Mucosa of descending colon (tissue), 3 donors: ENCODE measurements around the gene SPEG. TPM values are rescaled to one million over a fixed set of nuclear protein-coding genes. Genes with fewer than 3 reads are reported as not detected.
A peak's percentile ranks its signal among the peaks of the same experiment; 100 is the strongest.

ENCODE experiments used
- ATAC-seq: fragments of 200-7000 bp; cut with Tn5 transposase; one replicate; pipeline ENCODE4 v1.9.1; 2020; ENCODE audit warnings: mild to moderate bottlenecking, moderate library complexity
- DNase-seq, 3 donors: peaks; one replicate each; pipeline ENCODE4 v3.0.0-alpha.2; 2020
- H3K36me3 ChIP-seq: fragments of 200-600 bp; one replicate; pipeline ENCODE4 v1.8.0; 2021; ENCODE audit warnings: low read depth, mild to moderate bottlenecking
- H3K4me1 ChIP-seq: fragments of 200-600 bp; one replicate; pipeline ENCODE4 v1.8.0; 2021; ENCODE audit warnings: low read depth, mild to moderate bottlenecking
- H3K4me3 ChIP-seq: fragments of 200-600 bp; one replicate; pipeline ENCODE4 v1.8.0; 2021; ENCODE audit warnings: mild to moderate bottlenecking
- H3K9me3 ChIP-seq: fragments of 200-600 bp; one replicate; pipeline ENCODE4 v1.8.0; 2021; ENCODE audit warnings: mild to moderate bottlenecking
- CTCF ChIP-seq: fragments of 200-600 bp; IDR thresholded peaks from one replicate; pipeline ENCODE4 v1.8.0; 2022; ENCODE audit warnings: antibody characterized with exemption, mild to moderate bottlenecking
- intact Hi-C, 2 donors: fragments of 100-400 bp; cut with DNase I in 1 of 2; cut with micrococcal nuclease in 1 of 2; formaldehyde crosslinking; loops; one replicate each; pipeline versions ENCODE4 v1.11.0 to v1.11.1; 2022; cut with DNase I, micrococcal nuclease
- total RNA-seq, 3 donors: library from RNA; stranded (reverse); fragmentation: NEBNext Ultra II Directional in 2 of 3; extraction: Animal tissue kit (Norgen Biotek cat#: 25700) in 2 of 3; gene quantifications; one replicate each; pipeline versions ENCODE4 v1.2.1 to v1.2.4, GENCODE V29; 2021 to 2023
- donor health status: DM: no; HTN: no; CAD: no; lungs with moderate emphysema.
- donor health status: DM: no; HTN: no; CAD: no.
- donor health status: DM: no; HTN: yes; CAD: no.

The SPEG gene
- total RNA-seq, 3 donors from 2014 or later = 7.9 to 242 (median 22.2) TPM

GRCh38 chr2:219531639-219532377 lies 97.2 kb downstream of the SPEG start:
- no peaks in the 10 kb centered on the region for H3K9me3 ChIP-seq
- H3K4me3 ChIP-seq = no peak overlapping the region
- H3K36me3 ChIP-seq = no peaks in the 10 kb centered on the region
- no peaks in the 10 kb centered on the region for H3K4me1 ChIP-seq
- intact Hi-C loops = loop anchor here in 1 of 2 donors (2.0 to 10.0 kb wide), 2 partner anchors 55 to 127 kb away; no protein-coding TSS in a partner anchor
- no peak for ATAC-seq
- DNase-seq = peak in 1 of 3 donors; percentile 27
- TF ChIP-seq CTCF = no peak

GRCh38 chr2:219532378-219532649 lies 97.7 kb downstream of the SPEG start:
- no peak for ATAC-seq
- Histone ChIP-seq H3K36me3 (no peaks in the 10 kb centered on the region), H3K4me1 (no peaks in the 10 kb centered on the region), H3K4me3 (no peak overlapping the region), H3K9me3 (no peaks in the 10 kb centered on the region)
- intact Hi-C loops = loop anchor here in 1 of 2 donors (10.0 kb wide), 1 partner anchor 128 kb away; no protein-coding TSS in a partner anchor
- DNase-seq = no peak
- TF ChIP-seq CTCF = no peak

GRCh38 chr2:219533930-219534661 lies 99.5 kb downstream of the SPEG start:
- intact Hi-C loops = loop anchor here in 1 of 2 donors (10.0 kb wide), 1 partner anchor 129 kb away; no protein-coding TSS in a partner anchor
- no peaks in the 10 kb centered on the region for H3K4me1 ChIP-seq
- DNase-seq (peak in 1 of 3 donors; percentile 39), ATAC-seq (no peak)
- TF ChIP-seq CTCF = no peak
- no peaks in the 10 kb centered on the region for H3K36me3 ChIP-seq
- no peak overlapping the region for H3K4me3 ChIP-seq
- H3K9me3 ChIP-seq = no peaks in the 10 kb centered on the region

GRCh38 chr2:219536425-219536824 lies 101.8 kb downstream of the SPEG start:
- H3K36me3 ChIP-seq = no peaks in the 10 kb centered on the region
- intact Hi-C loops = loop anchor here in 1 of 2 donors (10.0 kb wide), 1 partner anchor 132 kb away; no protein-coding TSS in a partner anchor

GRCh38 chr2:219536967-219537366 lies 102.3 kb downstream of the SPEG start:
- intact Hi-C loops = loop anchor here in 1 of 2 donors (10.0 kb wide), 1 partner anchor 132 kb away; no protein-coding TSS in a partner anchor
- DNase-seq (peak in 1 of 3 donors; percentile 26), ATAC-seq (no peak)
- Histone ChIP-seq H3K36me3 (no peaks in the 10 kb centered on the region), H3K4me3 (no peak overlapping the region), H3K4me1 (peaks cover 3% of the 10 kb centered on the region), H3K9me3 (no peaks in the 10 kb centered on the region)
- TF ChIP-seq CTCF = no peak

More at GRCh38 chr2:219536425-219536824, 101.8 kb downstream of the SPEG start:
- no peaks in the 10 kb centered on the region for H3K9me3 ChIP-seq
- ATAC-seq = no peak
- H3K4me3 ChIP-seq = no peak overlapping the region
- no peak for TF ChIP-seq CTCF
- DNase-seq = peak in 1 of 3 donors; percentile 28
- no peaks in the 10 kb centered on the region for H3K4me1 ChIP-seq
